Pancreas (tissue), 10 donors: ENCODE measurements around the gene RMI1. TPM values are rescaled to one million over a fixed set of nuclear protein-coding genes. Genes with fewer than 3 reads are reported as not detected.

ENCODE experiments used
- ATAC-seq, 4 donors: fragments of 200-7000 bp; cut with Tn5 transposase; one replicate each; pipeline versions ENCODE4 v1.8.0 to v1.9.1; 2020; ENCODE audit warnings: mild to moderate bottlenecking in 4 of 4, moderate library complexity in 4 of 4
- DNase-seq, 6 donors: peaks; one replicate each; pipeline ENCODE4 v3.0.0-alpha.2; 2020
- FAIRE-seq: peaks from 2 replicates; lab custom pipeline; 2012; peaks lifted over from hg19 to GRCh38; lab: Jason Lieb, UNC
- H3K27ac ChIP-seq, 4 donors: fragments of 200-600 bp; sonication (generic); 1 replicate in 3 of 4; 2 replicates in 1 of 4; pipeline versions ENCODE4 v1.5.0 to v1.8.0; 2020
- H3K27me3 ChIP-seq, 4 donors: fragments of 200-600 bp; one replicate each; pipeline ENCODE4 v1.8.0; 2021
- H3K36me3 ChIP-seq, 3 donors: fragments of 200-600 bp; sonication (generic) in 1 of 3; one replicate each; pipeline versions ENCODE4 v1.5.0 to v1.8.0; 2020 to 2021
- H3K4me1 ChIP-seq, 3 donors: fragments of 200-600 bp; one replicate each; pipeline ENCODE4 v1.8.0; 2021
- H3K4me3 ChIP-seq, 4 donors: fragments of 200-600 bp; sonication (generic) in 2 of 4; one replicate each; pipeline versions ENCODE4 v1.5.0 to v1.8.0; 2020 to 2021
- H3K9me3 ChIP-seq, 4 donors: fragments of 200-600 bp; one replicate each; pipeline ENCODE4 v1.8.0; 2021
- CTCF ChIP-seq, 4 donors: fragments of 200-600 bp; sonication (generic) in 3 of 4; IDR thresholded peaks; one replicate each; pipeline versions ENCODE4 v1.5.0 to v1.8.0; 2021; ENCODE audit warnings: antibody characterized with exemption in 4 of 4
- WGBS, 2 donors: extraction: QIAGEN DNeasy Blood & Tissue Kit; methylation state at CpG; one replicate each; pipeline ENCODE4 v1.1.7; 2013; 5-methylcytosine and 5-hydroxymethylcytosine counted together
- intact Hi-C, 3 donors: fragments of 100-400 bp; cut with DNase I; formaldehyde crosslinking; loops; one replicate each; pipeline versions ENCODE4 v1.11.1 to v1.14.2; 2022
- polyA plus RNA-seq, 2 donors: library from polyadenylated mRNA; stranded (reverse); fragments of 200-250 nt; gene quantifications; one replicate each; pipeline ENCODE4 v1.2.3, GENCODE V29; 2013
- total RNA-seq, 6 donors: library from RNA; stranded (reverse); fragmentation: NEBNext Ultra II Directional in 4 of 6; extraction: Animal tissue kit (Norgen Biotek cat#: 25700) in 4 of 6; gene quantifications; one replicate each; pipeline versions ENCODE4 v1.2.1 to v1.2.4, GENCODE V29; 2021 to 2023
- donor health status: healthy with polysubstance abuse.
- donor health status: DM: no; HTN: no; CAD: no; lungs with moderate emphysema.
- donor health status: DM: no; HTN: no; CAD: no.
- donor health status: control.
- donor health status: control.
- donor health status: Bipolar disorder and iron deficiency.
- donor health status: DM: yes; HTN: yes; CAD: no.
- donor health status: DM: no; HTN: no; CAD: no.
- donor health status: DM: no; HTN: no; CAD: no.
- donor health status: DM: yes; HTN: yes; CAD: no.

The RMI1 gene
- total and polyA plus RNA-seq, 8 donors: 1.6 to 5.6 (median 4.0) TPM

DNA sequence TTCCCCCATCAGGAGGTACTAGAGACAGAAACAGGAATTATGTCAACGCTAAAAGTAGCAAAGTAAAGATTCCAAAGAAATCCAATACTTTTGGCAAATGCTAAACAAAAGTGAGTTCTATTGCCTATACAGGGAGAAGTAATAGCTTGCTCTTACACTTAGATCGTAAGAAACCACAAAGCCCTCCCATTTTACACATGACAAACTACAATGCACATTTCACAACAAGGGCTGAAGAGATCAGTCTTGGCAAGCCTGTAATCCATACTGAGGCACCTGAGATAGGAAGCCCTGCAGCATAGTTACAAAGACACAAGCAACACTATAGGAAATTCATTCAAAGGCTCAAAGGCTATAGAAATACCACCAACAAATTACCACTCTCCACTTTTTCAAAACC, 8.3 kb upstream of the RMI1 start:
- H3K27ac ChIP-seq: no peak overlapping the region
- H3K4me1 ChIP-seq: peaks cover 3 to 11% (median 11%) of the 10 kb centered on the region in 3 donors
- H3K9me3 ChIP-seq: no peaks in the 10 kb centered on the region
- FAIRE-seq (no peak), ATAC-seq (no peak), DNase-seq (no peak)
- WGBS, 2 donors: 73 to 74% methylated on average over 2 of the region's 2 CpGs
- H3K4me3 ChIP-seq: no peak overlapping the region
- H3K36me3 ChIP-seq: peaks cover 15 to 91% (median 81%) of the 10 kb centered on the region in 3 donors
- H3K27me3 ChIP-seq: no peaks in the 10 kb centered on the region
- TF ChIP-seq CTCF (IDR thresholded peaks at IDR 0.05): no peak
- intact Hi-C loops: no loop called here

GRCh38 chr9:83975300-83975699, 5.3 kb upstream of the RMI1 start:
- DNase-seq (no peak), ATAC-seq (no peak), FAIRE-seq (no peak)
- H3K36me3 ChIP-seq: peaks cover 10 to 69% (median 63%) of the 10 kb centered on the region in 3 donors
- intact Hi-C loops: no loop called here
- TF ChIP-seq CTCF (IDR thresholded peaks at IDR 0.05): no peak
- 83 to 89% methylated on average over 12 of the region's 12 CpGs for WGBS, 2 donors
- H3K27me3 ChIP-seq: no peaks in the 10 kb centered on the region
- H3K9me3 ChIP-seq: no peaks in the 10 kb centered on the region
- no peak overlapping the region for H3K27ac ChIP-seq
- no peak overlapping the region for H3K4me3 ChIP-seq
- H3K4me1 ChIP-seq: peaks cover 3 to 18% (median 18%) of the 10 kb centered on the region in 3 donors

GRCh38 chr9:83976372-83976771, 4.2 kb upstream of the RMI1 start:
- FAIRE-seq (no peak), ATAC-seq (no peak), DNase-seq (no peak)
- H3K9me3 ChIP-seq: no peaks in the 10 kb centered on the region
- intact Hi-C loops: no loop called here
- no peak overlapping the region for H3K27ac ChIP-seq
- TF ChIP-seq CTCF (IDR thresholded peaks at IDR 0.05): no peak
- peaks cover 3 to 18% (median 18%) of the 10 kb centered on the region in 3 donors for H3K4me1 ChIP-seq
- H3K4me3 ChIP-seq: no peak overlapping the region
- peaks cover 8 to 58% (median 52%) of the 10 kb centered on the region in 3 donors for H3K36me3 ChIP-seq
- 51 to 60% methylated on average over 2 of the region's 2 CpGs for WGBS, 2 donors
- H3K27me3 ChIP-seq: no peaks in the 10 kb centered on the region

- Histone ChIP-seq H3K27me3 (no peaks in the 10 kb centered on the region), H3K36me3 (peaks cover under 1 to 50% (median 44%) of the 10 kb centered on the region in 3 donors), H3K27ac (no peak overlapping the region), H3K4me3 (peak overlapping the region in 2 of 4 donors; percentile 93 to 94), H3K9me3 (no peaks in the 10 kb centered on the region), H3K4me1 (peaks cover 3 to 21% (median 18%) of the 10 kb centered on the region in 3 donors)
- no peak for FAIRE-seq
- intact Hi-C loops: no loop called here
- ATAC-seq: no peak
- no peak for TF ChIP-seq CTCF (IDR thresholded peaks at IDR 0.05)
- WGBS, 2 donors: 31 to 38% methylated on average over 1 of the region's 1 CpG
- DNase-seq: no peak
Measured at GRCh38 chr9:83977196-83977595, 3.4 kb upstream of the RMI1 start.

DNA sequence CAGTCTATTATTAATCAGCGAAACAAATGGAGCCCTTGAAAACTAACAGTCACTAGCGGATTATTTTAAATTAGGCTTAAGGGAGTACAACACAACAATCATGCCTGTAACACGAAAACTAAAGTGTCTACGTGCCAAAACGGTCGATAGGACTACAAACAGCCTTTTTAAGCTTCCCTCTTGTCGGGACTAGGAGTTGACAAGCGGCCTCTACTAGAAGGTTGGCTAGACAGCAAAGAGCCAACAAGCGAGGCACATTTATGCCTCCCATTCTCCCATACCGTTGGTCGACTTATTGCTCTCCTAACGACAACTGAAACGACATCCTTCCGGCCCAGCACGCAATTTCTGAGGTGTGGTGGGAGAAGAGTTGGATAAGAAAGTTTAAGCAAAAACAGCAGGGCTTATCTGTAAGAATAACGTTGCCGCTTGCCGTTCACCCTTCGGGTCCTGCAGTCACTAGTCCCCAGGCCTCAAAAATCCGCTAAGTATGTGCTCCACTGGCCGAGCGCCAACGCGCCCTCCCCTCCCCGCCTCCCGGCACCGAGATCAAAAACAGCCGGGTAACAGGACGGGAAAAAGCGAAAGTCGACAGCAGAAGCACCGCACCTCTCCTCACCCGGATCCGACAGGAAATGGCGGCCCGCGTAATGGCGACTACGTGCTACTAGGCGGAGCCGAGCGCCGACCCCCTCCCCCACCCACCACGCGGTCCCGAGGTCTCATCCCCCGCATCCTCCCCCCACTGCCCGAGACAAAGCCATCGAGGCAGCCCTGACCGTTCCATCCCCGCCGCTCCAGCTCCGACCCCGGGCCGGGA, 1.4 kb upstream of the RMI1 start:
- DNase-seq: peak; percentile 72 to 92 (median 86)
- 1% methylated on average over 42 to 55 of the region's 55 CpGs for WGBS, 2 donors
- H3K4me3 ChIP-seq: peak overlapping the region; percentile 85 to 94 (median 90)
- H3K4me1 ChIP-seq: peaks cover 3 to 21% (median 18%) of the 10 kb centered on the region in 3 donors
- H3K36me3 ChIP-seq: peaks cover 0 to 30% (median 24%) of the 10 kb centered on the region in 3 donors
- TF ChIP-seq CTCF (IDR thresholded peaks at IDR 0.05): no peak
- FAIRE-seq: no peak
- intact Hi-C loops: no loop called here
- no peaks in the 10 kb centered on the region for H3K27me3 ChIP-seq
- ATAC-seq: peak; percentile 44 to 74 (median 61)
- no peaks in the 10 kb centered on the region for H3K9me3 ChIP-seq
- peak overlapping the region; percentile 94 to 99 (median 97) for H3K27ac ChIP-seq
